Renal cortical epithelial cell (primary cell): ENCODE measurements around the gene PHYKPL. TPM values are rescaled to one million over a fixed set of nuclear protein-coding genes. Genes with fewer than 3 reads are reported as not detected.
"Not testable (repeated sequence)": the region's sequence is repeated elsewhere in the genome, so short reads cannot be mapped to it uniquely, and the experiment has no call there.

ENCODE experiments used
- DNase-seq: peaks from one replicate; pipeline ENCODE4 v3.0.0-alpha.2; 2011; ENCODE audit warnings: low read depth
- total RNA-seq: library from RNA; depleted of rRNA; stranded (reverse); fragments of >200 nt; gene quantifications from 2 replicates; pipeline ENCODE4 v1.2.3, GENCODE V29; 2014

The PHYKPL gene
- total RNA-seq, 1 donor from 2014 or later = 27.5 TPM

GRCh38 chr5:178264044-178264443 lies 31.4 kb upstream of the PHYKPL start:
- no peak for DNase-seq

DNA sequence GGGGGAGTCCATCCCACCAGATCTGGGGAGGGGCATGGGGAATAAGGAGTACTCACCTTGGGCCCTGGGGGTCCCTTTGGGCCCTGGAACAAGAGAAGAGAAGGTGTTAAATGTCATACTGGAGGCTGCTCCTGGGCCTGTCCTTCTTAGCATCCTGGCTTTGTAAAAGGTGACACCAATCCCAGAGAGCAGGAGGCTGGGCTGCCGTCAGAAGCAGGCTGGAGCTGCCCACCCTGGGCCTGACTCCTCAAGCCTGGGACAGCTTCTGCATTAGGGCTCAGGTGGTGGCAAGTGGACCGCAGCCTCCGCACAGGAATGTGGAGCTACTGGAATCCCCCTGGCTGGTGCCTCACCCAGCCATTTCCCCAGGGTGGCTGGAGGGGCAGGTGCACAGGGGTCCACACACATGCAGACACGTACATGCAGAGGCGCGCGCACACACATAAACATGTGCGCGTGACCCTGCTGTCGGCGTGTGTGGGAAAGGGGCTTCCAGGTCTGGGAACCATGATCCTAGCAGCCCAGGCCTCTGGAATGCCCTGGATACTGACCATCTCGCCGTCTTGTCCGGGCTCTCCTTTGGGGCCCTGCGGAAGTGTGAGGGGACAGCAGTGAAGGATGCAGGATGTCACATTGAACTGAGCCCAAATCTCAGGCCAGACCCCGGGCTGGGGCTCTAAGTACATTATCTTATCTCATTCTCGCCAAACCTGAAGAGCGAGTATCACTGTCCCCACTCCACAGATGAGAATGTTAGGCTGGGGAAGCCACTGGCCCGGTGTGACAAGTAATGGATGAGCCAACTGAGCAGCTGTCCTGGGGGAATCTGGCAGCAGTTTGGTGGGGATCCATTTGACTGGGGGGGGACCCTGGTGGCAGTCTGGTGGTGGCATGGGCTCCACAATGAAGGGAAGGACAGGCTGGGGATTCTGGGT lies 29.3 kb upstream of the PHYKPL start:
- no peak for DNase-seq

GRCh38 chr5:178259623-178260536 lies 27.3 kb upstream of the PHYKPL start:
- DNase-seq = no peak

GRCh38 chr5:178257650-178258049 lies 25.0 kb upstream of the PHYKPL start:
- DNase-seq = no peak

- no peak for DNase-seq
Measured at GRCh38 chr5:178256746-178257145, 24.1 kb upstream of the PHYKPL start.

DNA sequence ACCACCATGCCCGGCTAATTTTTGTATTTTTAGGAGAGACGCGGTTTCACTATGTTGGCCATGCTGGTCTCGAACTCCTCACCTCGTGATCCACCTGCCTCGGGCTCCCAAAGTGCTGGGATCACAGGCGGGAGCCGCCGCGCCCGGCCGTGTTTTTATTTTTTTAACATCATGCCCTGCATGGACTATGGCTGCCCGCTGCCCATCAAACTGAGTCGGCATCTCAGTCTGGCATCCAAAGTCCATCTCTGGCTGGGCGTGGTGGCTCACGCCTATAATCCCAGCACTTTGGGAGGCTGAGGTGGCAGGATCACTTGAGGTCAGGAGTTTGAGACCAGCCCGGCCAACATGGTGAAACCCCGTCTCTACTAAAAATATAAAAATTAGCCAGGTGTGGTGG lies 21.0 kb upstream of the PHYKPL start:
- DNase-seq = not testable (repeated sequence)

GRCh38 chr5:178252258-178252657 lies 19.7 kb upstream of the PHYKPL start:
- DNase-seq = no peak

- DNase-seq = no peak
Measured at GRCh38 chr5:178250263-178250662, 17.7 kb upstream of the PHYKPL start.

GRCh38 chr5:178249191-178249989 lies 16.8 kb upstream of the PHYKPL start:
- peak; percentile 55 for DNase-seq

GRCh38 chr5:178248750-178249149 lies 16.1 kb upstream of the PHYKPL start:
- no peak for DNase-seq

DNA sequence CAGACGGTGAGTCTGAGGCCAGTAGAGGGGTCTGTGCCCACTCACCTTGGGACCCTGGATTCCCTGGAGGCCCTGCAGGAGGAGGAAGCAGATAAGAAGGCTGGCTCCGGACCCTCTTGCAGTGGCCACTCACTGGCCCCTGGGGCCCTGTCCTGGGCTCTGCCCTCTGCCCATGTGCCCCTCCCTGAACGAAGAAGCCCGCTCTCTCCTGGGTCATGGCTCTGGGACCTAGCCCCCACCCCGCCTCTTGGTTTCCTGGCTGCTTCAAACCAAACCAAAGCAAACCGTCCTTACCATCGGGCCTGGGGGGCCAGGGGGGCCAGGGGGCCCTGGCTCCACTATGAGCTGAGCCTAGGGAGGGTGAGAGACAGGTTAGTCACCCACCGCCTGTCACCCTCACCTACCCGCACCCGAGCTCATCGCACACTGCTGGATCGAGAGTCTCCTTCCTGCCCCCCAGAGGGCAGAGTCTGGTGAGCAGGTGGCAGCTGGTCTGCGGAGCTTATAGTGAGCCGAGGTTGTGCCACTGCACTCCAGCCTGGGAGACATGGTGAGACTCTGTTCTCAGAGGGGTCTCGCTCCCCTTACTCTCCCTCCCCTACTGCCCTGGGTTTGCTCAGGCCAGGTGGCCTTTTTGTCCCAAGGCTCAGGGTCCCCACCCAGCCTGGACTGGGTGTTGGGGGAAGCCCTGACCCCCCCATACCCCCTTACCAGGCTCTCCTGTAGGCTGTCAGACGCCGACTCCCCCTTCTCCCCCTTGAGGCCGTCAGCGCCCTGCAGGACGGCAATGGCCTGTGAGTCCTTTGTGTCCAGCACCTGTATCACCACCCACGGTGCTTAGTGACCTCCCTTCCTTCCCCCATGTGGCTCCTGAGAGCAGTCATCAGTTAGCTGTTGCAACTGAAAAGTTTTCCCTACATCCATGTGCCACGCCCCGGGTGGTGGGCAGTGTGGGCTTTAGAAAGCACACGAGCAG lies 15.2 kb upstream of the PHYKPL start:
- no peak for DNase-seq

DNA sequence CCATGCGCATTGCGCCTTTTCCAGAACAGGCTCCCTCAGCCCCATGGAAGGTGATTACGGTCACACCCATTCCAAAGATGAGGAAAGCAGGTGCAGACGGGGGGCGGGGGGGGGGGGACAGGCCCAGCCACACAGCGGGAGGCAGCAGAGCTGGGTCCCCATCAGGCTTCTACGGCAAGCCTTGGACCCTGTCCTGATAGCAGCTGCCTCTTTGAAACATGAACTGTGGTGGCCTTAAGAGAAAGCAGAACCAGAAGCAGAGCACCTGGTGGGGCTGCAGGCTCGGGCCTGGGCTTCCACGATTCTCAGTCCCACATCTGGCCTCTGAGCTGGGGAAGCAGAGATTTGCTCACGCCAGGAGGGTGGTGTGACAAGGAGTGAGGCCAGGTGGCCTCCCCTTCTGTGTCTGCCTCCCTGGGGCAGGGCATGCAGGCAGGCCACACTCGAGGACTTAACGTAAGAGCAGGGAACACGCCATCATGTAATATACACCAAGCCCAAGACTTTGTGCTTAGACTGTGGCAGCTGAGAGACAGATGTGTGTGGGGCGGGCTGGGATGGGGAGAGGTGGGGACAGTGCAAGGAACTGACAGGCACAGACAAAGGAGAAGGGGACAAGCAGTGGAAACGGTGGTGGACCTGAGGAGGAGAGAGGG lies 14.2 kb upstream of the PHYKPL start:
- DNase-seq = no peak

- no peak for DNase-seq
Measured at GRCh38 chr5:178245389-178245788, 12.8 kb upstream of the PHYKPL start.

DNA sequence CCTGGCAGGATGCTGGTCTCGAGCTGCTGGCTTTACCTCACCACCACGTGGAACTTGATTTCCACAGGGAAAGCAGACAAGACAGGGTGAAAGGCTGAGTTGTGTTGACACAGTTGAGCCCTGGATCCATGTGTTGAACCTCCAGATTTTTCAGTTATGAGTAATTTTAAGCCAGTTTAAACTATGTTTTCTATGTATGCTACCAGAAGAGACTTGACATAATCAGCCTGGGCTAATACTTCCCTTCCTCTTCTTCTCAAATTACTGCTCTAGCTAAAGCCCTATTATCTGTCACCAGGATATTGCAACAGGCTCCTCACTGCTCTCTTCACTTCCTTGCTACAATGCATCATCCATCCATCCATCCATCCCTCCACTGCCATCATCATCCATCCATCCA lies 12.0 kb upstream of the PHYKPL start:
- DNase-seq = no peak

DNA sequence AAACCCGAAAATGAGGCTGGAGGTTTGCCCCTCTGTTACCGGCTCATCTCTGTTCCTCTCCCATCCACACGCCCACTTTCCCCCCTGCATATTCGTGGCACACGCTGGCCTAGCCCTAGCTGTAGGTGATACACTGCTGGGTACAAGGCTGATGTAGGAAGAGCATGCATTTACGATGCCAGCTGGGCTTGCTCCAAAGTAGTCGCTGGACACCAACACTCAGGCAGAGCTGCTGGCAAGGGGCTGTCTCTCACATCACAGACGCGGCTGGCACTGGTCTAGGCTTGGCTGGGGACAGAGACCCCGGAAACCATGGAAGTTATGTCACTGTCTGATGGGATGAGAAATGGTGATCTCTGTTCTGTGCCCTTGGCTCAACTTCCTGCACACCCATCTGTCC lies 9.8 kb upstream of the PHYKPL start:
- no peak for DNase-seq

GRCh38 chr5:178241688-178242231 lies 9.2 kb upstream of the PHYKPL start:
- DNase-seq = no peak

- no peak for DNase-seq
Measured at GRCh38 chr5:178241231-178241663, 8.6 kb upstream of the PHYKPL start.

GRCh38 chr5:178240766-178241165 lies 8.2 kb upstream of the PHYKPL start:
- no peak for DNase-seq

DNA sequence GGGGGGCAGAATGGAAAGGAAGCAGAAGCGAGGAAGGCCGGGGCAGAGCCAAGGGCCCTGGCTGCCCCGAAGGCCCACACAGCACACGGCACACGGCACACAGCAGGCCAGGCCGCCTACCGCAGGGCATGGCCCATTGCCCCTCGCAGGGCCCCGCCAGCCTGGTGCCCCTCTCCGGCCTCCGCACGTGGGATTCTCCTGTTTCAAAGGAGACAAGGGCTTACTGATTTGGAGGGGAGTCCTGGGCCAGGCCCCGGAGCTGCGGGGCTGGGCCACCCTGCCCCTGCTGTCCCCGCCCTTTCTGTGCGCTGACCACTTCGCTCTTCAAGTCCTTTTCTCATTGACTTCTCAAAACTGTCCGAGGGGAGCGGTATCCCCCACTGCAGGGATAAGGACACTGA lies 7.7 kb upstream of the PHYKPL start:
- DNase-seq = no peak
